ACC112 (cell line): Measurements from ENCODE around the gene SLIT3.

Source experiments
- H2AFZ ChIP-seq: fragments of 200-600 bp; sonication (generic); one replicate; pipeline ENCODE4 v1.6.0; 2017; ENCODE audit warnings: antibody characterized with exemption, low read length; ENCODE audit not compliant: unreplicated experiment
- H3K27ac ChIP-seq: fragments of 200-600 bp; sonication (generic); 2 replicates; pipeline ENCODE4 v1.5.1; 2014; ENCODE audit warnings: low read depth, mild to moderate bottlenecking, antibody characterized with exemption, low read length, moderate library complexity
- H3K27me3 ChIP-seq: fragments of 200-600 bp; sonication (generic); 2 replicates; pipeline ENCODE4 v1.6.1; 2014; ENCODE audit warnings: mild to moderate bottlenecking, antibody characterized with exemption, low read length, moderate library complexity, mixed read lengths; ENCODE audit not compliant: insufficient read depth
- H3K36me3 ChIP-seq: fragments of 200-600 bp; sonication (generic); 2 replicates; pipeline ENCODE4 v1.6.1; 2016; ENCODE audit warnings: mild to moderate bottlenecking, antibody characterized with exemption, low read length, moderate library complexity, mixed read lengths; ENCODE audit not compliant: insufficient read depth
- H3K4me1 ChIP-seq: fragments of 200-600 bp; sonication (generic); one replicate; pipeline ENCODE4 v1.6.1; 2016; ENCODE audit warnings: low read length, mixed read lengths; ENCODE audit not compliant: insufficient read depth, unreplicated experiment, control insufficient read depth
- H3K4me3 ChIP-seq: fragments of 200-600 bp; sonication (generic); 2 replicates; pipeline ENCODE4 v1.5.1; 2014; ENCODE audit warnings: mild to moderate bottlenecking, low read depth, low read length
- H3K79me2 ChIP-seq: fragments of 200-600 bp; sonication (generic); one replicate; pipeline ENCODE4 v1.6.0; 2016; ENCODE audit warnings: low read length; ENCODE audit not compliant: control insufficient read depth, unreplicated experiment, insufficient read depth

SLIT3 gene

DNA sequence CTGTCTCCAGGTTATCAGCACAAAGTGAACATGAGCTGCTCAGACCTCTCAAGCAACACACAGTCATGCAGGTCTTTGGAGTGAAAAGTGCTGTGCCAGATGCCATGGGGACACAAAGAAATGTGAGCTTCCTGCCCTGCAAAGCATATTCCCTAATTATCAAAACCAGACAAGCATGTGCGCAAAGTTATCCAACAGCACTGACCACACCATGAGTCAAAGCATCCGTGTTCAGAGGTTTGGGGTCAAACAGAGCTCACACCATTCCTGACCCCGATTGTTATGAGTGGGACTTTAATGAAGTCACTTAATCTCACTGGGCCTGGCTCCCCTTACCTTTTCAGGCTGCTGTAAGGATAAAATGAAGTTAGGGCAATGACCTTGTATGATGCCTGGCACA lies 138.5 kb downstream of the SLIT3 start:
- Histone ChIP-seq H3K79me2 (no peaks in the 10 kb centered on the region), H3K36me3 (no peaks in the 10 kb centered on the region), H3K27me3 (no peaks in the 10 kb centered on the region), H3K4me3 (peak overlapping the region; percentile 22; the same call in 1 of the 2 replicates), H3K27ac (peak overlapping the region; percentile 87; the same call in 1 of the 2 replicates), H3K4me1 (peaks cover 46% of the 10 kb centered on the region), H2AFZ (no peak overlapping the region)

DNA sequence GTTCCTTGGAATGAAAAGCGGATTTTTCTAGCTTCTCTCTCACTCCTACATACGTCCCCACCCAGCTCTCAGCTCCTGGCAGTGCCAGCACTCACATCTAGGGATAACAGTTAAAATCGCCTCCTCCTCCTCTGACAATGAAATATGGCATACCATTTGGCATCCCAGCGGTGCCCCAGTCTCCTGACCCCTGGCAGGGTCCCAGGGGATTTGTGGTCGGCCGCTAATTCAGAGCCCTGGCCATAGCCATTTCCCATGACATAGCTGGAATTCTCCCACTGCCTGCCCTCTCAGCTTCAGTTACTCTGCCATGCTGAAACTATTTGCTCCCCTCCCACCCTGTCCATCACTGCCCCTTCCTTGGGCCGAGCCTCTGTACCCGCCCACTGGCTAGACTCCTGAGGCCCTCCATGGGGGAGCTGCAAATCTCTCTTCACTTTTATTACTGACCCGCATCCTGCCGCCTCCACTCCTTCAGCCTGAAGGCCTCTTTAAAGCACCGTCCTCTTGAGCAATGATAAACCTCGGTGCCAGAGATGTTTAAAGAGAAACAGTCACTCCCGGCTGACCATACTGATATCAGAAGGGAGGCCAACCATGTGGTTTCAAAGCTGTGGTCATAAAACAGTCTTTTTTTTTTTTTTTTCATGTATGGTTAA lies 139.8 kb downstream of the SLIT3 start:
- Histone ChIP-seq H3K79me2 (no peaks in the 10 kb centered on the region), H3K27me3 (no peaks in the 10 kb centered on the region), H3K36me3 (no peaks in the 10 kb centered on the region), H3K4me1 (peaks cover 46% of the 10 kb centered on the region), H3K4me3 (peak overlapping the region; percentile 22), H2AFZ (no peak overlapping the region), H3K27ac (peak overlapping the region; percentile 87)

DNA sequence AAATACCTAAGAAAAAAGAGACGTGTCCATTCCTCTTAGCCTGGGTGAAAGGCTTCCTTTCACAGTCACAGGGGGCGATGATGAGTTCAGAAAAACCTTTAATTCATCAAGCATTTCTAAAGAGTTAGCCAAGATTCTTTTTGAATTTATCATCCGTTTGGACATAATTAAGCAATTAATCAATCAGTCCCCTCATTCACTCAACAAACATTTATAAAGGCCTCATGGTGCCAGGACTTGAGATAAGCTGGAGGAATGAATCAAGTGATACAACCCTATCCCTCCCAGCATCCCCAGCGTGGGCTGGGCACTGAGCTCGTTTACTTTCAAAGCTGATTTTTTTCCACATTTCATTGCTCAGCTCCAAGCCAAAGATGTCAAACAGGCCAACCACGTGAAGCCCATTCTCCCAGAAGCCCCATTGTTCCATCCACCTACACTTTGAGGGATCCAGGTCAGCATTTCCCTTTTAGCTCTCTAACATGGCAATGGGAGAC lies 140.5 kb downstream of the SLIT3 start:
- H3K4me1 ChIP-seq, result peaks cover 46% of the 10 kb centered on the region
- peak overlapping the region; percentile 87 for H3K27ac ChIP-seq
- no peaks in the 10 kb centered on the region for H3K27me3 ChIP-seq
- H3K36me3 ChIP-seq, result no peaks in the 10 kb centered on the region
- no peaks in the 10 kb centered on the region for H3K79me2 ChIP-seq
- H2AFZ ChIP-seq, result no peak overlapping the region
- peak overlapping the region; percentile 22 for H3K4me3 ChIP-seq

DNA sequence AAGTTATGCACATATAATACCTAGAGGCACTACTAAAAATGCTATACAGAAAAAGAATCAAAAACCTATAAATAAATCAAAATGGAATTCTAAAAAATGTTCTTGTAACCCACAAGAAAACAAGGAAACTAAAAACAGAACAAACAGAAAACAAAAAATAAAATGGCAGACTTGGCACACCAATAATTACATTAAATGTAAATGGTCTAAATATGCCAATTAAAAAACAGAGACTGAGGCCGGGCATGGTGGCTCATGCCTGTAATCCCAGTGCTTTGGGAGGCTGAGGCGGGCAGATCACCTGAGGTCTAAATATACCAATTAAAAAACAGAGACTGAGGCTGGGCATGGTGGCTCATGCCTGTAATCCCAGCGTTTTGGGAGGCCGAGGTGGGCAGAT lies 142.2 kb downstream of the SLIT3 start:
- Histone ChIP-seq H3K4me1 (peaks cover 31% of the 10 kb centered on the region), H3K79me2 (no peaks in the 10 kb centered on the region), H3K27me3 (no peaks in the 10 kb centered on the region), H3K4me3 (no peak overlapping the region), H2AFZ (no peak overlapping the region), H3K27ac (no peak overlapping the region), H3K36me3 (no peaks in the 10 kb centered on the region)

DNA sequence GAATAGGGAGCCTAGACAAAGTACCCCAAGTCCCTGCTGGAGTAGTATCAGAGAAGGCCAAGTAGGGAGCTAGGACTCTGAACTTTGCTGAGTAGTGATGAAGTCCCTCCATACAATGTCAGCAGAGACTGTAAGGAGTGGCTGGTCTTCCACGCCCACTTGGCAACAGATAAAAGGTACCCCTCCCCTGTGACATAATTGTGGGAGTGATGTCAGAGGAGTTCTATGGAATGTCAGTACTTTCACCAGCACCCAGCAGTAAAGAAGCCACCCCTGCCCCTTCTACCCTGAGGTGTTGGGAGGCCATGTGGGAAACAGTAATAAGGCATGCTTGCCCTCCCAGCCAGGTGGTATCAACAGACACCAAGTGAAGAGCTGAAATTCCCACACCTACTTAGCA lies 143.9 kb downstream of the SLIT3 start:
- H3K4me3 ChIP-seq, result no peak overlapping the region
- no peak overlapping the region for H2AFZ ChIP-seq
- no peaks in the 10 kb centered on the region for H3K27me3 ChIP-seq
- H3K79me2 ChIP-seq, result no peaks in the 10 kb centered on the region
- H3K4me1 ChIP-seq, result peaks cover 21% of the 10 kb centered on the region
- no peaks in the 10 kb centered on the region for H3K36me3 ChIP-seq
- H3K27ac ChIP-seq, result no peak overlapping the region

DNA sequence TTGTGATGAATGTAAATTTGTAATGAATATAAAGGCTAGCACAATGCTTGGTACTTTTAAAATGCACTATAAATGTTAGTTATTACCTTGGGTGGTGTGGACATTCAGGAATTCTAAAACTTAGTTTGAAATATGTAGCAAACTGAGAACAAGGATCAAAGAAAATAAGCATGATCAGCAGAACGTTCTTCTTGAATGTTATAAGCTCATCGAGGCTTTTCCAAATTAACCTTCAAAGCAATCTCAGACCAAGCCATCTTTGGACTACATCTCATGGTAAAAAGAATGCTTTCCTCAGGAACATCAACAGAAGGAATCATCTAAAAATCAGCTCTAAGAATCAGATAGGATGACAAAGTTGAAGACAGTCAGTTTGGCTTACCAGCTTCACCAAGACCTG lies 146.3 kb downstream of the SLIT3 start:
- Histone ChIP-seq H3K27me3 (no peaks in the 10 kb centered on the region), H3K4me3 (no peak overlapping the region), H2AFZ (no peak overlapping the region), H3K36me3 (no peaks in the 10 kb centered on the region), H3K27ac (no peak overlapping the region), H3K79me2 (no peaks in the 10 kb centered on the region), H3K4me1 (no peaks in the 10 kb centered on the region)

DNA sequence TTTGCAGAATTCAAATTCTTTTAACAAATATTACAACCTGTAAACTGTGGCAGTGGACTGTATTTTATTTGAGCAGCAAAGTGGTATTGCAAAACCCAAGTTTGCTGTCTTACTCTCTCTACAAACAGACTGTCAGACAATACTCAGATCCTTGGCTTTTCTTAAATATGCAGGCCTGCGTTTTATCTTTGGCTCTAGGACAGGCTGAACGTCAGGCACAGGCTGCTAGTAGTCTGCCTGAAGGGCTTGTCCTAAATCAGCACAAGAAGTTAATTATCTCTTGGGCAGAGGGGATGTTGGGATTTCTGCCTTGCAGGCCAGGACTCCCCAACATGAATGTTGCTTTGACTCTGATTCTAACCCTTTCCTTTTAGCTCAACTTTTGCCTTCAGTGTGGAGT lies 147.5 kb downstream of the SLIT3 start:
- Histone ChIP-seq H3K27ac (no peak overlapping the region), H2AFZ (no peak overlapping the region), H3K36me3 (no peaks in the 10 kb centered on the region), H3K79me2 (no peaks in the 10 kb centered on the region), H3K4me3 (no peak overlapping the region), H3K4me1 (no peaks in the 10 kb centered on the region), H3K27me3 (no peaks in the 10 kb centered on the region)

DNA sequence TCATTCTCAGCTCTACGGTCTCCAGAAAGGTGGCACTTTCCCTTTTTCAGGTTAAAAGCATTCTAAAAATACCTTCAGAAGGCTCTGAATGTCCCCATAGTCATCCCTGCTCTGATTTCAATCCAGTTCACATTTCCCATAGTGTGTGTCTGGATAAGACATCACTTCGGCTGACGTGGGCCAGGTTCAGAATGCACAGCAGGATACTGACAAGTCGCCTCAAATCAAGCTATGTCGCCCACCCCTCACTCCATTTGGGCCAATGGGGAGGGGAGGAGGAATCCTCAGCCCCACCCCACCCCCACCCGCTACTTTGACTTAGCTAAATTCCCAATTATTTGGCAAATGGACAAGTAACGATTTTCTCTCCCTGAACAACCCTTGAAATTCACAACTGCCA lies 148.0 kb downstream of the SLIT3 start:
- no peaks in the 10 kb centered on the region for H3K36me3 ChIP-seq
- H2AFZ ChIP-seq, result no peak overlapping the region
- H3K4me3 ChIP-seq, result no peak overlapping the region
- H3K27me3 ChIP-seq, result no peaks in the 10 kb centered on the region
- H3K4me1 ChIP-seq, result no peaks in the 10 kb centered on the region
- H3K27ac ChIP-seq, result no peak overlapping the region
- no peaks in the 10 kb centered on the region for H3K79me2 ChIP-seq

DNA sequence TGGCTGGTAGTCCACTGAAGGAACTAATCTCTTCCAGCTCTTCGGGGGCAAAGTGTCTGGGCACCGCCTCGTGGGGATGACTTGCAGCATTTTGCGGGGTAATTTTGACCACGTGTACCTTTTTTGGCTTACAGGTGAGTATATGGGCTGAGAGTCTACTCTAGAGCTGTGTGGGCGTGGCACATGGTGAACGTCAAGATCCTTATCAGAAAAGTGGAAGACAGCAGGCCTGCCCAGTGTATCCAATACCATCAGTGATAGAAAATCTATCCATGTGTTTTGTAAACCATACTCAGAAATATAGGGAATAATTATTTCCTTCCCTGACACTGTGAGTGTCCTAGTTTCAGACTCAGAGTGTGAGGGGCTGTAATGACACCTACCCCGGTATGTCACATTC lies 148.5 kb downstream of the SLIT3 start:
- Histone ChIP-seq H3K27ac (no peak overlapping the region), H2AFZ (no peak overlapping the region), H3K36me3 (no peaks in the 10 kb centered on the region), H3K79me2 (no peaks in the 10 kb centered on the region), H3K4me3 (no peak overlapping the region), H3K4me1 (no peaks in the 10 kb centered on the region), H3K27me3 (no peaks in the 10 kb centered on the region)

DNA sequence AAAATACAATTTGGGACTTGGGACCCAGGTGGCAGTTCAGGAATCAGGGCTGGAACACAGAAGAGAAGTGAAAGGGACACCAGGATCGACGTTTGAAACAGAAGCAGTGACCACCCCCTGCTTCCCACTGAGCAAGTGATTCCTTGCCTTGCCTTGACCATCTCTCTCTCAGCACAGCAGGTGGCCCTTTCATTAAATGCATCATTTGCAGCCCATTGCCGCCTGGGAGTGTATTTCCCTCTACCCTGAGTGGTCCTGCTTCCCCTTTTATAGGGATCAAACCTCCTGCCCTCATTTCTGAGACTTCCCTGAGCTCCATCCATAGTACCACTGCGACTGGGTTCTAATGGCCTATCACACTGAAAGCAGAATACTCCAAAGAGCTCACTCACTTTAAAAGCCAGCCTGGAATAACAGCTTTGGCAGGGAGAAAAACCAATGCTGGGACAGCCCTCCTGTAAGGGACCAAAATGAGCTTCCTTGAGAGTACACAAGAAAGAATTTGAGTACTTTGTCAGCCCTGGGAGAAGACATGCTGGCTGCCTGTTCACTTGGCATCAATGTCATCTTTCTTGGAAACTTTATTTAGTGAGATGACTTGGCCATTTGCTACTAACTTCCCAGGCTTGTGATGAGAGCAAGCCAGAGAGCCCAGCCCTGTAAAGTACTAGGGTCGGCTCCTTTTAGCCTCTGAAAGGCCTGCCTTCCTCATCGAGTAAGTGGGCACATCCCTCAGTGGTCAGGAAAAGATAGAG lies 149.7 kb downstream of the SLIT3 start:
- H3K36me3 ChIP-seq, result no peaks in the 10 kb centered on the region
- H3K4me1 ChIP-seq, result no peaks in the 10 kb centered on the region
- no peak overlapping the region for H3K27ac ChIP-seq
- H3K4me3 ChIP-seq, result no peak overlapping the region
- no peak overlapping the region for H2AFZ ChIP-seq
- H3K79me2 ChIP-seq, result no peaks in the 10 kb centered on the region
- no peaks in the 10 kb centered on the region for H3K27me3 ChIP-seq

DNA sequence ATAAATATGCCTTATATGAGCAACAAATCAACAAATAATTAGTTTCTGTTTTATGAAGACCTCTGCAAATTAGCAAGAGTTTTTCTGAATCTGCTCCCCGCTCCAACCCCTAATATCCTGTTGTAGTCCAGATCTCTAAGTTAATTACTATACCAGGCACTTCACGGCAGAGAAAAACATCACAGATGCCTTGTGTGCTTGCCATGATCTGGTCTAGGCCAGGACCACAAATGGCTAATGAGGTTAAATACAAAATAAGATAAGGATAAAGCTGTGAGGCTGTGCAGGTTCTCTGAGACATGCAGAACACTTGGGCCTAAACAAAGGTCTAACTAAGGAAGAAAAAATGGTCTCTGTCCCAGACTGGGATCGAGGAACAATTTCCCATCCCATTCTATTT lies 150.8 kb downstream of the SLIT3 start:
- no peak overlapping the region for H3K4me3 ChIP-seq
- no peaks in the 10 kb centered on the region for H3K79me2 ChIP-seq
- no peaks in the 10 kb centered on the region for H3K27me3 ChIP-seq
- H3K4me1 ChIP-seq, result no peaks in the 10 kb centered on the region
- no peak overlapping the region for H2AFZ ChIP-seq
- H3K27ac ChIP-seq, result no peak overlapping the region
- no peaks in the 10 kb centered on the region for H3K36me3 ChIP-seq
